Activated CD4-positive, alpha-beta memory T cell treated with anti-CD3 and anti-CD28 coated beads, Interleukin-2, amount 10 ng/mL, durations not matched to agents 7 days and 5 days (primary cell): Measurements from ENCODE around the gene PPP2R2B. TPM values are rescaled to one million over a fixed set of nuclear protein-coding genes. Genes with fewer than 3 reads are reported as not detected.

ENCODE experiments used
- CTCF ChIA-PET: fragments of 350-600 bp; sonication (Branson Sonifier 250); formaldehyde crosslinking; loops from one replicate; lab custom pipeline; 2021; ENCODE audit warnings: antibody characterized with exemption, inconsistent platforms; lab: Charles Lee
- POLR2A ChIA-PET: fragments of 350-600 bp; sonication (Branson Sonifier 250); formaldehyde crosslinking; loops from one replicate; lab custom pipeline; 2021; ENCODE audit warnings: antibody characterized with exemption; lab: Charles Lee
- DNase-seq: peaks from one replicate; pipeline ENCODE4 v3.0.0-alpha.2; 2020
- H3K27ac Mint-ChIP-seq: one replicate; pipeline ENCODE4 v1.8.0; 2021; ENCODE audit warnings: mild to moderate bottlenecking, mixed read lengths
- H3K27me3 Mint-ChIP-seq: one replicate; pipeline ENCODE4 v1.8.0; 2021; ENCODE audit warnings: mixed read lengths
- H3K36me3 Mint-ChIP-seq: one replicate; pipeline ENCODE4 v1.8.0; 2021; ENCODE audit warnings: low read depth, mixed read lengths
- H3K4me1 Mint-ChIP-seq: one replicate; pipeline ENCODE4 v1.8.0; 2021; ENCODE audit warnings: mixed read lengths
- H3K4me3 Mint-ChIP-seq: one replicate; pipeline ENCODE4 v1.8.0; 2021; ENCODE audit warnings: mild to moderate bottlenecking, mixed read lengths
- H3K9me3 Mint-ChIP-seq: one replicate; pipeline ENCODE4 v1.8.0; 2021; ENCODE audit warnings: mixed read lengths
- total RNA-seq, 2 experiments: library from RNA; stranded (reverse); gene quantifications; one replicate each; pipeline ENCODE4 v1.2.3, GENCODE V29; 2021

PPP2R2B gene
- total RNA-seq, 2 experiments from 2014 or later = 2.7 to 3.1 TPM

DNA sequence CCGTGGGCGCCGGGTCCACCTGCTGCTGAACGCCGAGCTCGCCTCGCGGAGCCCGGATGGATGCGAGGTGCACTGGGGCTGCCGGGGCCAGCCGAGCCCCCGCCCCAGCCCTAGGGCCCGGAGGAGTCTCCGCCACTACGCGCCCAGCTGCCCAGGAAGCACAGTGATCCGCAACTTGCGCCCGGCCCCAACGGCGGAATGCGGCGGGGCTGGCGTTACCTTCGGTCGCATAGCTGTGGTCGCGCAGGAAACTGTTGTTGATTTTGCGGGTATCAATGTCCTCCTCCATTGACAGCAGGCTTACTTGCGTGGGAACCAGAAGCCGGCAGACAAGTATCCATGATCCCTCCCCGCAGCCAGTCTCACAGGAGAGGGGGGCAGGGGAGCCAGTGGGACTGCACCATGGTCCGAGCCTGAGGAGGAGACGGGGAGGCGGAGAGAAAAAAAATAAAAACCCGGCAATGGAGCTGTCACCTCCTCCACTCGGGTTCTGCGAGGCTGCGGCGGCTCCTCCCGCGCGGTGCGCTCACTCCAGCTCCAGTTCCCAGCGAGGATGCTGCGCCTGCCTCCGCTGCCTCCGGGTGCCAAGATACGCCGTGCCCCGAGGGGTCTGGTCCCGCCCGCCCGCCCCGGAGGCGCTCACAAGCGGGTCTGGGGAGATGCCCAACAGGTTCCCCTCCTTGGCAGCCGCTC is 628 bp downstream of the PPP2R2B start:
- CTCF ChIA-PET = interaction anchor here (0.6 to 1.9 kb wide), 4 partner anchors 84 to 344 kb away, joined by 3 to 4 read pairs (median 3); no protein-coding TSS in a partner anchor
- POLR2A ChIA-PET = interaction anchor here (0.7 to 1.5 kb wide), 2 partner anchors 16 to 17 kb away, joined by 3 to 9 read pairs; no protein-coding TSS in a partner anchor
- H3K4me1 Mint-ChIP-seq = peaks cover 19% of the 10 kb centered on the region
- H3K27me3 Mint-ChIP-seq = peaks cover 29% of the 10 kb centered on the region
- H3K36me3 Mint-ChIP-seq = no peaks in the 10 kb centered on the region
- peak overlapping the region; percentile 16 for H3K27ac Mint-ChIP-seq
- peak overlapping the region; percentile 81 for H3K4me3 Mint-ChIP-seq
- H3K9me3 Mint-ChIP-seq = no peaks in the 10 kb centered on the region
- peak; percentile 52 for DNase-seq

GRCh38 chr5:146877178-146877681 is 1.3 kb downstream of the PPP2R2B start:
- Mint-ChIP-seq H3K27me3 (peaks cover 29% of the 10 kb centered on the region), H3K4me3 (peak overlapping the region; percentile 81), H3K4me1 (peaks cover 19% of the 10 kb centered on the region), H3K36me3 (no peaks in the 10 kb centered on the region), H3K9me3 (no peaks in the 10 kb centered on the region), H3K27ac (no peak overlapping the region)
- DNase-seq = peak; percentile 19
- ChIA-PET POLR2A (interaction anchor here (0.7 kb wide), 1 partner anchor 18 kb away, joined by 3 read pairs; no protein-coding TSS in a partner anchor), CTCF (no interaction called here)

DNA sequence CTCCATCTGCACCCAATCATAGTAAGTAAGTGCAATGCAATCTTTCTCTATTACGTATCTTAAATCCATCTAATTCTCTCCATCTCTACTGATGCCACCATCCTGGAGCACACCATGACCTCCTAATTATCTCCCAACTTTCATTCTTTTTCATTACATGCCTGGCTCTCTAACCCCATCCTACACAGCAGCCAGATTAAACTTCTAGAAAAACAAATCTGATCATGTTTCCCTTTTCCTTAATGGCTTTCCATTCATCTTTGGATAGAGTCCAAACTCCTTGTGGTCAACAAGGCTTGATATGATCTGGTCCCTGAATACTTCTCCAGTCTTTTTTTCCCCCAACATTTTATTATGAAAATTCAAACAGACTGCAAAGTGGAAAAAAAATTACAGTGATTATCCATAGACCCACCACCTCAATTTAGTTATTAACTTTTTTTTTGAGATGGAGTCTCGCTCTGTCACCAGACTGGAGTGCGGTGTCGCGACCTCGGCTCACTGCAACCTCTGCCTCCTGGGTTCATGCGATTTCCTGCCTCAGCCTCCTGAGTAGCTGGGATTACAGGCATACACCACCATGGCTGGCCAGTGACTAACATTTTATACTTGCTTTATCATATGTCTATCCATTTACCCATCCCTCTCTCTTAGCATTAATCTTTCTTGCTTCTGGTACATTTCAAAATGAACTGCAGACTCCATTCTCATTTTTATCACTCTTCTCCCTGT is 5.2 kb downstream of the PPP2R2B start:
- H3K36me3 Mint-ChIP-seq = no peaks in the 10 kb centered on the region
- POLR2A ChIA-PET = no interaction called here
- peaks cover 14% of the 10 kb centered on the region for H3K4me1 Mint-ChIP-seq
- no peaks in the 10 kb centered on the region for H3K9me3 Mint-ChIP-seq
- CTCF ChIA-PET = no interaction called here
- no peak overlapping the region for H3K27ac Mint-ChIP-seq
- H3K4me3 Mint-ChIP-seq = no peak overlapping the region
- peaks cover 15% of the 10 kb centered on the region for H3K27me3 Mint-ChIP-seq
- no peak for DNase-seq

GRCh38 chr5:146872188-146872587 is 6.4 kb downstream of the PPP2R2B start:
- POLR2A ChIA-PET = no interaction called here
- no peaks in the 10 kb centered on the region for H3K9me3 Mint-ChIP-seq
- CTCF ChIA-PET = no interaction called here

DNA sequence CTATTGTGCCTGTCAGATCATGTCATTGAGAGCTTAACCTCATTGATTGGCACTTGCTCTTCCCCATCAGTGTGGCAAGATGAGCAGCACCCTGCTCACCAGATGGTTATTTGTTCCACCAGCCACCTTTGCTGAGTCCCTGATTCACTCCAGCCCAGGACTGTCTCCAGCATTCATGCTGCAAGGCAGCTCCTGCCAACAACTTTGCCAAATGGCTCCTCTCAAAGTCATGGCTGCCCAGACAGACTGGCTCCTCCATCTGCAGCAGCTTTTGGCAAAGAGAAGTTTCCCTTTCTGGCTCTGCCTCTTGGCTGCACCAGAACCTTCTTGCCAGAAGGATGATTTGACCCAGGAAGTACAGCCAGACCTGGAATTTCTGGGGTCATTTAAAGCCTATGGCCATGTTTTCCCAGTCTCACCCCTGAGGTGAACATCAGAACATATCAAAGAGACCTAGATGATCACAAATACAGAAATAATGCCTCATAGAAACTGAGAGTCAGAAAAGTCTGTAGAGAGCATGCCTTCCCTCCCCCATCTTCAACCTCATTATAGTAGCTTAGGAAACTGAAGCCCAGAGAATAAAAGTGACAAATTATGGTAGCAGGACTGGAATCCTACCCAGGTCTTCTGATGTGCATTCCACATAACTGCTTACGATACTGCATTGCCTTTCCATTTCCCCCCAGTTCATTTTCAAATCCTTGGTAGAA is 10.4 kb downstream of the PPP2R2B start:
- H3K27ac Mint-ChIP-seq = no peak overlapping the region
- no peaks in the 10 kb centered on the region for H3K9me3 Mint-ChIP-seq
- no peaks in the 10 kb centered on the region for H3K36me3 Mint-ChIP-seq
- H3K4me1 Mint-ChIP-seq = no peaks in the 10 kb centered on the region
- no peak overlapping the region for H3K4me3 Mint-ChIP-seq
- no peaks in the 10 kb centered on the region for H3K27me3 Mint-ChIP-seq
- POLR2A ChIA-PET = no interaction called here
- CTCF ChIA-PET = no interaction called here
- no peak for DNase-seq

More at GRCh38 chr5:146872188-146872587, 6.4 kb downstream of the PPP2R2B start:
- no peaks in the 10 kb centered on the region for H3K36me3 Mint-ChIP-seq
- peaks cover 8% of the 10 kb centered on the region for H3K4me1 Mint-ChIP-seq
- peaks cover 11% of the 10 kb centered on the region for H3K27me3 Mint-ChIP-seq
- no peak overlapping the region for H3K27ac Mint-ChIP-seq
- no peak overlapping the region for H3K4me3 Mint-ChIP-seq
- no peak for DNase-seq

GRCh38 chr5:146866263-146866662 is 12.3 kb downstream of the PPP2R2B start:
- Mint-ChIP-seq H3K4me1 (no peaks in the 10 kb centered on the region), H3K27ac (no peak overlapping the region)
- DNase-seq = no peak

DNA sequence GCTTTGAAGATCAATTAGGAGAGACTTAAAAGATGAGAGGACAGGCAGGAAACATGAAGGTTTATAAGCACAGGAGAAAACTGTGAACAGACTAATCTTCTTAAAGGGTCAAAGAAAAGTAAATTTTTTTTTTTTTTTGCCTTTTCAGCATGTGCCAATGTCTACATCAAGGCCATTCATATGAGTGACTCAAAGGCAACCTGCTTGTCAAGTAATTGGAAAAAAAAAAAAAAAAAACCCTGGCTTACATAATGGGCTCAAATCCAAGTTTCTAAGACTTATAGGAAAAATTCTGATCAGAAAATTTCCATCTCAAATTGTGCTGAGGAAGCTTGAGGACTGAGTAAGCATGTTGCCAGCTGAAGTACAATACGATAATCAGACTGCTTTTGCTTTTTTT is 15.9 kb downstream of the PPP2R2B start:
- Mint-ChIP-seq H3K36me3 (no peaks in the 10 kb centered on the region), H3K27ac (no peak overlapping the region), H3K4me3 (no peak overlapping the region), H3K27me3 (no peaks in the 10 kb centered on the region), H3K4me1 (no peaks in the 10 kb centered on the region), H3K9me3 (no peaks in the 10 kb centered on the region)
- no peak for DNase-seq
- ChIA-PET POLR2A (no interaction called here), CTCF (no interaction called here)

More at GRCh38 chr5:146866263-146866662, 12.3 kb downstream of the PPP2R2B start:
- no peaks in the 10 kb centered on the region for H3K27me3 Mint-ChIP-seq
- no peaks in the 10 kb centered on the region for H3K9me3 Mint-ChIP-seq
- H3K4me3 Mint-ChIP-seq = no peak overlapping the region
- no peaks in the 10 kb centered on the region for H3K36me3 Mint-ChIP-seq
- POLR2A ChIA-PET = no interaction called here
- CTCF ChIA-PET = no interaction called here

DNA sequence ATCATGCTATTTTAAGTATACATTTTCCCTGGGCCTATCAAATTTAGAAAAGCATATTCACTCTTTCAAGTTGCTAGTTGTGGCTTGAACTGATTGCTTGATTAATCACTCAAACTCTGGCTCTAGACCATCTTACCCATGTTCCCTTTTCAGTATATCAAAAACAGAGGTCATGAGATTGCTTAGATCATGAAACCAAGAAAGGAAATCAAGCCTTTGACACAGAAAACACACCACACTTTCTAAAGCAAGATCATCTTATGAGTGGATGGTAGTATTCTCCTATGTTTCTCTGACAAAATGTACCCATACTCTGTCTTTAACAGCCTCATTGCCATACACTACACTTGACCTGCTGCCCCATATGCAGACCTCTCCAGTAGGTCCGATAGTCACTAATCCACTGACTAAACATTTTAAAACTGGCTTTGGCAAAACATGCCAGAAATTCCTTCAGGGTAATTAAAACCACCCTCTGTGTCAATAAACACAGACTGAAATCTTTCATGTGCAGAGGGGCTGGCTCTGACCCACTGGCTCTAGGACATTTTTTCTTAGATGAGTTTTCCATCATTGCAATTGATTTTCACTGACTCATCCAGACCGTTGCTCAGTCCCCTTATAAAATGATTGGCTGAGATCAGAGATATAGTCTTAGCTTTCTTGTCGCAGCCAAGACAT is 18.2 kb downstream of the PPP2R2B start:
- CTCF ChIA-PET = no interaction called here
- no peak overlapping the region for H3K27ac Mint-ChIP-seq

DNA sequence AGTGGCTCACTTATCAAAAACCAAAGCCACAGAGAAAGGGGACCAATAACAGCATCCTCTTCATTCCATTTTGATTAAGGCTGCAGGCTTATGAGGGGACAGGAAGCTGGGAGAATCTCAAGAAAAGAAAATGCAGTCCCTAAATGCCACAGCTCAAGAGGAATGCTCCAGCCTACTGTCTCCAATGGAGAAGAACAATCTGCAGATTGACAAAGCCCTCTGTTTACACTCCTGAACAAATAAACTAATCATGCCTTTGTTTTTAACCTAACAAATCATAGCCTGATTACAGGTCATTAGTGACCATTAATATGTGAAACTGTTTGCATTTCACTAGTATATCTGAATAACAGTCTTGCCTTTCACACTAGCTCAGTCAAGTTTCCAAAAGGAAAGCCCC is 26.5 kb downstream of the PPP2R2B start:
- Mint-ChIP-seq H3K4me3 (no peak overlapping the region), H3K4me1 (no peaks in the 10 kb centered on the region)

More for the DNA sequence above, 18.2 kb downstream of the PPP2R2B start:
- DNase-seq = no peak
- H3K4me1 Mint-ChIP-seq = no peaks in the 10 kb centered on the region
- no peaks in the 10 kb centered on the region for H3K36me3 Mint-ChIP-seq
- no peak overlapping the region for H3K4me3 Mint-ChIP-seq
- POLR2A ChIA-PET = no interaction called here
- H3K27me3 Mint-ChIP-seq = no peaks in the 10 kb centered on the region
- H3K9me3 Mint-ChIP-seq = no peaks in the 10 kb centered on the region

DNA sequence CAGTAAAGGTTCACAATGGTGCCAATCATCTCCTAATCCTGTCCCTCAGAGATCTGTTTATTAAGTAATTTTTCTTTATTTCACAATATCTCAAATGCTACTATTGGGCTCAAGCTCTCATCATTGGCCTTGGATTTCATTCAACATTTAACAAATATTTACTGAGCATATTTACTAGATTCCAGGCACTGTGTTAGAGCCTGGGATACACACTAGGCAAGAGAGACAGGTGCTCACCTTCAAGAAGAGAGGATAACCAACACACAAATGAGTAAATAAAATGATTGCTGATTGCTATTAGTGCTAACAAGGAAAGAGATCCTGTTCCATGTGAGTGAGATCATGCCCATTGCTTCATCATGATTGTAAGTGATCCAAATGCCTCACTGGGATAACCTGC is 27.4 kb downstream of the PPP2R2B start:
- H3K36me3 Mint-ChIP-seq = no peaks in the 10 kb centered on the region
- no peaks in the 10 kb centered on the region for H3K27me3 Mint-ChIP-seq
- POLR2A ChIA-PET = no interaction called here
- H3K4me3 Mint-ChIP-seq = no peak overlapping the region
- CTCF ChIA-PET = no interaction called here
- no peaks in the 10 kb centered on the region for H3K9me3 Mint-ChIP-seq
- no peaks in the 10 kb centered on the region for H3K4me1 Mint-ChIP-seq
- no peak overlapping the region for H3K27ac Mint-ChIP-seq
- no peak for DNase-seq

More for the DNA sequence above, 26.5 kb downstream of the PPP2R2B start:
- ChIA-PET POLR2A (no interaction called here), CTCF (interaction anchor here (0.6 kb wide), 1 partner anchor 217 kb away, joined by 3 read pairs; no protein-coding TSS in a partner anchor)
- H3K9me3 Mint-ChIP-seq = no peaks in the 10 kb centered on the region
- DNase-seq = no peak
- no peaks in the 10 kb centered on the region for H3K27me3 Mint-ChIP-seq
- no peak overlapping the region for H3K27ac Mint-ChIP-seq
- H3K36me3 Mint-ChIP-seq = no peaks in the 10 kb centered on the region

- Mint-ChIP-seq H3K27me3 (no peaks in the 10 kb centered on the region), H3K9me3 (no peaks in the 10 kb centered on the region), H3K4me3 (no peak overlapping the region), H3K27ac (no peak overlapping the region), H3K4me1 (no peaks in the 10 kb centered on the region), H3K36me3 (no peaks in the 10 kb centered on the region)
- CTCF ChIA-PET = no interaction called here
- DNase-seq = no peak
- POLR2A ChIA-PET = no interaction called here
Measured at GRCh38 chr5:146849694-146850303, 28.8 kb downstream of the PPP2R2B start.

DNA sequence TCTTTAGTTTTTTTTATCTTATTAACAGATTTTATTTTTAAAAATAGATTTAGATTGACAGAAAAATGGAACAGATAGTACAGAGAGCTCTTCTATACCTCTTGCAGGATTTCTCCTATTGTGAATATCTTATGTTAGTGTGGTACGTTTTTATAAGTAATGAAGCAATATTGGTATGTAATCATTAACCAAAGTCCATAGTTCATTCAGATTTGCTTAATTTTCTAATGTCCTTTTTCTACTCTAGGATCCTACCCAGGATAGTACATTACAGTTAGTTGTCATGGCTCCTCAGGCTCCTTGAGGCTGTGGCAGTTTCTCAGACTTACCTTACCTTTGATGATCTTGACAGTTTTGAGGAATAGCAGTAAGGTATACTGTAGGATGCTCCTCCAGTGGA is 30.4 kb downstream of the PPP2R2B start:
- DNase-seq = no peak
- Mint-ChIP-seq H3K4me3 (no peak overlapping the region), H3K27ac (no peak overlapping the region), H3K9me3 (no peaks in the 10 kb centered on the region), H3K27me3 (no peaks in the 10 kb centered on the region), H3K36me3 (no peaks in the 10 kb centered on the region), H3K4me1 (no peaks in the 10 kb centered on the region)
- CTCF ChIA-PET = no interaction called here
- POLR2A ChIA-PET = no interaction called here
